ENCODE measurements around the gene HOMER2.
"Not testable (repeated sequence)": the region's sequence is repeated elsewhere in the genome, so short reads cannot be mapped to it uniquely, and the experiment has no call there.

- not testable (repeated sequence) for TF ChIP-seq CTCF (IDR thresholded peaks at IDR 0.05; ENCODE audit: extremely low read depth in 1 of 2, insufficient read depth in 1 of 2, low read depth in 1 of 2, low read length in 2 of 2); POLR2AphosphoS5 (IDR thresholded peaks at IDR 0.05; ENCODE audit: insufficient read depth, low read depth, low read length); MAX (IDR thresholded peaks at IDR 0.05; ENCODE audit: insufficient read depth, insufficient read length); JUN (IDR thresholded peaks at IDR 0.05; ENCODE audit: borderline replicate concordance, insufficient read depth, insufficient read length, low read depth); EZH2 (IDR thresholded peaks at IDR 0.05; ENCODE audit: borderline replicate concordance, low read depth, low read length, severe bottlenecking); FOS (IDR thresholded peaks at IDR 0.05; ENCODE audit: borderline replicate concordance, insufficient read depth, low read length); POLR2A (IDR thresholded peaks at IDR 0.05; ENCODE audit: low read depth, low read length)
Observed at GRCh38 chr15:82893473-82893872, 59.0 kb downstream of the HOMER2 start.

Data from endothelial cell of umbilical vein (primary cell).